Mesendoderm (in vitro differentiated cells): ENCODE measurements around the gene ATP2C2.
"Not testable (repeated sequence)": the region's sequence is repeated elsewhere in the genome, so short reads cannot be mapped to it uniquely, and the experiment has no call there.

Source experiments
- DNase-seq: peaks from one replicate; pipeline ENCODE4 v3.0.0; 2013
- H2AK5ac ChIP-seq: 2 replicates; pipeline ENCODE4 v1.6.1; 2013; ENCODE audit warnings: low read length, inconsistent platforms
- H2BK120ac ChIP-seq: 2 replicates; pipeline ENCODE4 v1.6.1; 2013; ENCODE audit warnings: low read depth, mild to moderate bottlenecking, low read length, moderate library complexity, mixed read lengths
- H2BK15ac ChIP-seq: replicated peaks from 2 replicates; pipeline ENCODE4 v1.6.1; 2013; ENCODE audit warnings: low read depth, mild to moderate bottlenecking, moderate library complexity
- H2BK5ac ChIP-seq: 2 replicates; pipeline ENCODE4 v1.6.1; 2013; ENCODE audit warnings: low read length, inconsistent platforms
- H3K18ac ChIP-seq: 2 replicates; pipeline ENCODE4 v1.6.1; 2013; ENCODE audit warnings: mild to moderate bottlenecking, low read length, mixed read lengths
- H3K23ac ChIP-seq: one replicate; pipeline ENCODE4 v1.6.1; 2013; ENCODE audit warnings: low read length
- H3K27ac ChIP-seq: 2 replicates; pipeline ENCODE4 v1.5.1; 2013; ENCODE audit warnings: low read depth, mild to moderate bottlenecking, inconsistent platforms, low read length, moderate library complexity
- H3K27me3 ChIP-seq: 2 replicates; pipeline ENCODE4 v1.6.1; 2013; ENCODE audit warnings: low read length, control low read depth, mild to moderate bottlenecking, inconsistent platforms; ENCODE audit not compliant: insufficient read depth, poor library complexity
- H3K36me3 ChIP-seq: 2 replicates; pipeline ENCODE4 v1.6.1; 2013; ENCODE audit warnings: low read length, inconsistent platforms; ENCODE audit not compliant: control insufficient read depth, insufficient read depth
- H3K4ac ChIP-seq: one replicate; pipeline ENCODE4 v1.6.1; 2013; ENCODE audit warnings: low read depth, mild to moderate bottlenecking, low read length, moderate library complexity
- H3K4me1 ChIP-seq: 2 replicates; pipeline ENCODE4 v1.6.1; 2013; ENCODE audit warnings: low read depth, low read length, inconsistent platforms; ENCODE audit not compliant: control insufficient read depth
- H3K4me2 ChIP-seq: 2 replicates; pipeline ENCODE4 v1.6.1; 2013; ENCODE audit warnings: low read length
- H3K4me3 ChIP-seq: 2 replicates; pipeline ENCODE4 v1.5.1; 2013; ENCODE audit warnings: mild to moderate bottlenecking, low read length
- H3K56ac ChIP-seq: one replicate; pipeline ENCODE4 v1.6.1; 2013; ENCODE audit warnings: low read length
- H3K79me1 ChIP-seq: 2 replicates; pipeline ENCODE4 v1.6.1; 2013; ENCODE audit warnings: low read length, inconsistent platforms
- H3K79me2 ChIP-seq: 2 replicates; pipeline ENCODE4 v1.6.1; 2013; ENCODE audit warnings: mild to moderate bottlenecking, low read length; ENCODE audit not compliant: control insufficient read depth, insufficient read depth
- H3K9ac ChIP-seq: 2 replicates; pipeline ENCODE4 v1.6.1; 2013; ENCODE audit warnings: low read length, inconsistent platforms
- H4K5ac ChIP-seq: one replicate; pipeline ENCODE4 v1.6.1; 2013; ENCODE audit warnings: low read length
- H4K8ac ChIP-seq: one replicate; pipeline ENCODE4 v1.6.1; 2013; ENCODE audit warnings: low read depth, mild to moderate bottlenecking, control low read depth, low read length, moderate library complexity
- WGBS: extraction: QIAGEN DNeasy Blood & Tissue Kit; methylation state at CpG from one replicate; pipeline ENCODE4 v1.1.7; 2013; ENCODE audit warnings: low lambda C conversion rate, missing lambda C conversion rate; ENCODE audit not compliant: insufficient coverage; ENCODE audit errors: extremely low coverage; 5-methylcytosine and 5-hydroxymethylcytosine counted together

ATP2C2 gene

GRCh38 chr16:84419730-84420129 is 51.4 kb downstream of the ATP2C2 start:
- no peaks in the 10 kb centered on the region for H3K36me3 ChIP-seq
- no peak overlapping the region for H4K8ac ChIP-seq
- H3K4me3 ChIP-seq, result no peak overlapping the region
- H3K23ac ChIP-seq, result no peak overlapping the region
- H3K4me1 ChIP-seq, result no peaks in the 10 kb centered on the region
- H3K4ac ChIP-seq, result no peak overlapping the region
- no peak overlapping the region for H2AK5ac ChIP-seq
- no peaks in the 10 kb centered on the region for H3K79me2 ChIP-seq
- H3K79me1 ChIP-seq, result no peaks in the 10 kb centered on the region
- no peak overlapping the region for H4K5ac ChIP-seq
- no peak for DNase-seq
- no peak overlapping the region for H2BK5ac ChIP-seq
- H3K18ac ChIP-seq, result no peak overlapping the region
- no peak overlapping the region for H3K4me2 ChIP-seq
- H2BK15ac ChIP-seq, result no peak overlapping the region
- H3K56ac ChIP-seq, result no peak overlapping the region
- no CpG with 5 or more reads among the region's 8 CpGs for WGBS
- H2BK120ac ChIP-seq, result no peak overlapping the region
- H3K27me3 ChIP-seq, result no peaks in the 10 kb centered on the region
- no peak overlapping the region for H3K27ac ChIP-seq
- no peak overlapping the region for H3K9ac ChIP-seq

DNA sequence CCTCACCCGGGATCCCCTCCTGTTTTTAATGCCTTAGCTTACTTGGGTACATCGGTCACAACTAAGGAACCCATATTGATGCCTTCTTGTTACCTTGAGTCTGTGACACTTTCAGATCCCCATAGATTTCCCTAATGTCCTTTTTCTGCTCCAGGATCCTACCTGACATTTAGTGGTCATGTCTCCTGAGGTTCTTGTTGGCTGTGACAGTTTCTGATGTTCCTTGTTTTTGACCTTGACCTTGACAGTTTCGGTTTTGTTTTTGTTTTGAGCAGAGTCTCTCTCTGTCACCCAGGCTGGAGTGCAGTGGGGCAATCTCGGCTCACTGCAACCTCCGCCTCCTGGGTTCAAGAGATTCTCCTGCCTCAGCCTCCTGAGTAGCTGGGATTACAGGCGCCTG is 52.2 kb downstream of the ATP2C2 start:
- no CpG with 5 or more reads among the region's 6 CpGs for WGBS
- H3K27ac ChIP-seq, result not testable (repeated sequence)

GRCh38 chr16:84421081-84421937 is 53.0 kb downstream of the ATP2C2 start:
- H4K8ac ChIP-seq, result no peak overlapping the region
- H3K18ac ChIP-seq, result no peak overlapping the region
- no peaks in the 10 kb centered on the region for H3K27me3 ChIP-seq
- no peak overlapping the region for H3K4ac ChIP-seq
- no peak overlapping the region for H4K5ac ChIP-seq
- H3K79me2 ChIP-seq, result no peaks in the 10 kb centered on the region
- no peak overlapping the region for H3K4me2 ChIP-seq
- no peak overlapping the region for H3K23ac ChIP-seq
- H2AK5ac ChIP-seq, result no peak overlapping the region
- no peaks in the 10 kb centered on the region for H3K4me1 ChIP-seq
- H2BK120ac ChIP-seq, result no peak overlapping the region
- no CpG with 5 or more reads among the region's 21 CpGs for WGBS
- H3K36me3 ChIP-seq, result no peaks in the 10 kb centered on the region
- DNase-seq, result no peak
- H2BK5ac ChIP-seq, result no peak overlapping the region
- no peak overlapping the region for H2BK15ac ChIP-seq
- no peak overlapping the region for H3K27ac ChIP-seq
- H3K56ac ChIP-seq, result no peak overlapping the region
- no peak overlapping the region for H3K9ac ChIP-seq
- H3K79me1 ChIP-seq, result no peaks in the 10 kb centered on the region
- H3K4me3 ChIP-seq, result no peak overlapping the region

More for the DNA sequence above, 52.2 kb downstream of the ATP2C2 start:
- not testable (repeated sequence) for H3K23ac ChIP-seq, H2BK15ac ChIP-seq, H2BK120ac ChIP-seq, H3K56ac ChIP-seq, H3K4me2 ChIP-seq, H2AK5ac ChIP-seq, H3K79me1 ChIP-seq, H3K36me3 ChIP-seq, H3K9ac ChIP-seq, H3K4me3 ChIP-seq, H4K8ac ChIP-seq, DNase-seq, H3K4ac ChIP-seq, H4K5ac ChIP-seq, H3K27me3 ChIP-seq, H3K4me1 ChIP-seq, H3K79me2 ChIP-seq, H3K18ac ChIP-seq, H2BK5ac ChIP-seq

- no CpG with 5 or more reads among the region's 4 CpGs for WGBS
- Histone ChIP-seq H4K8ac (no peak overlapping the region), H3K23ac (no peak overlapping the region), H3K4me2 (no peak overlapping the region), H3K18ac (no peak overlapping the region), H2BK120ac (no peak overlapping the region), H3K4me1 (no peaks in the 10 kb centered on the region), H3K27ac (no peak overlapping the region), H3K4ac (no peak overlapping the region), H4K5ac (no peak overlapping the region), H3K79me2 (no peaks in the 10 kb centered on the region), H2AK5ac (no peak overlapping the region), H3K4me3 (no peak overlapping the region), H3K56ac (no peak overlapping the region), H2BK5ac (no peak overlapping the region), H3K9ac (no peak overlapping the region), H3K79me1 (no peaks in the 10 kb centered on the region), H3K36me3 (no peaks in the 10 kb centered on the region), H2BK15ac (no peak overlapping the region), H3K27me3 (no peaks in the 10 kb centered on the region)
- no peak for DNase-seq
Observed at GRCh38 chr16:84421938-84422220, 53.5 kb downstream of the ATP2C2 start.

GRCh38 chr16:84423416-84423837 is 55.1 kb downstream of the ATP2C2 start:
- Histone ChIP-seq H3K27ac (no peak overlapping the region), H3K18ac (no peak overlapping the region), H3K36me3 (no peaks in the 10 kb centered on the region), H3K4me1 (no peaks in the 10 kb centered on the region), H3K79me2 (no peaks in the 10 kb centered on the region), H3K27me3 (no peaks in the 10 kb centered on the region), H3K79me1 (no peaks in the 10 kb centered on the region), H3K9ac (no peak overlapping the region), H4K8ac (no peak overlapping the region), H2BK15ac (no peak overlapping the region), H2BK120ac (no peak overlapping the region), H2BK5ac (no peak overlapping the region), H3K56ac (no peak overlapping the region), H2AK5ac (no peak overlapping the region), H3K4me3 (no peak overlapping the region), H4K5ac (peak overlapping the region; percentile 98), H3K4me2 (no peak overlapping the region), H3K23ac (no peak overlapping the region), H3K4ac (no peak overlapping the region)
- DNase-seq, result peak; percentile 57
- WGBS, result no CpG with 5 or more reads among the region's 4 CpGs

DNA sequence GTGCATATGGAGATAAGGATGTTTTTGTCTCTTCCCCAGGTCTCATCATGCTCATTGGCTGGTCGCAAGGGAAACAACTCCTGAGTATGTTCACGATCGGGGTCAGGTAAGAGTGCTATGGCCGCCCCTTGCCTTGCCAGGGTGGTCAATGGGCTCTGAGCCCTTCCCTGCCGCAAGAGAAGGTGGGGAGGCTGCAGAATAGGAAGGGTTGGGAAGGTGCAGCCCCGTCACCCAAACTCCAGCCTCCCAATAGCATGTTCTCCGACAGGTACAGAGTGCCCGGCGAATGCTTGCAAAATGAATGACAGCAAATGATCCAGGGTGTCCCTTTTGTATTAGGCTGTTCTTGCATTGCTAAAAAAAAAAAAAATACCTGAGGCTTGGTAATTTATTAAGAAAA is 57.4 kb downstream of the ATP2C2 start:
- Histone ChIP-seq H2AK5ac (no peak overlapping the region), H3K4me3 (no peak overlapping the region), H2BK120ac (no peak overlapping the region)

More for the DNA sequence above, 57.4 kb downstream of the ATP2C2 start:
- Histone ChIP-seq H2BK5ac (no peak overlapping the region), H3K79me1 (no peaks in the 10 kb centered on the region), H4K5ac (no peak overlapping the region), H3K4me2 (no peak overlapping the region), H2BK15ac (no peak overlapping the region), H3K4ac (no peak overlapping the region), H3K23ac (no peak overlapping the region), H3K79me2 (no peaks in the 10 kb centered on the region), H3K27ac (no peak overlapping the region), H3K27me3 (no peaks in the 10 kb centered on the region), H4K8ac (no peak overlapping the region), H3K4me1 (no peaks in the 10 kb centered on the region), H3K18ac (no peak overlapping the region), H3K56ac (no peak overlapping the region), H3K9ac (no peak overlapping the region), H3K36me3 (no peaks in the 10 kb centered on the region)
- no CpG with 5 or more reads among the region's 9 CpGs for WGBS
- DNase-seq, result no peak
